ENCODE data around the gene NPHS1.
A peak's percentile ranks its signal among the peaks of the same experiment; 100 is the strongest.

GRCh38 chr19:35811317-35812219 is 40.7 kb downstream of the NPHS1 start:
- TF ChIP-seq FOXA1 (IDR thresholded peaks at IDR 0.05) (no peak), ZBTB33 (IDR thresholded peaks at IDR 0.05) (no peak), ATF3 (IDR thresholded peaks at IDR 0.05) (no peak), SP1 (IDR thresholded peaks at IDR 0.05) (no peak), GABPA (IDR thresholded peaks at IDR 0.05 in 1 of 2, conservative IDR thresholded peaks at IDR 0.05 in 1 of 2) (no peak), YY1 (IDR thresholded peaks at IDR 0.05) (no peak), TAF1 (conservative IDR thresholded peaks at IDR 0.05) (no peak), RAD21 (IDR thresholded peaks at IDR 0.05) (no peak), NR2F2 (IDR thresholded peaks at IDR 0.05) (no peak), RXRA (IDR thresholded peaks at IDR 0.05) (peak; percentile 48 to 59), JUND (IDR thresholded peaks at IDR 0.05) (no peak)
- TF ChIP-seq, protein P1, sequence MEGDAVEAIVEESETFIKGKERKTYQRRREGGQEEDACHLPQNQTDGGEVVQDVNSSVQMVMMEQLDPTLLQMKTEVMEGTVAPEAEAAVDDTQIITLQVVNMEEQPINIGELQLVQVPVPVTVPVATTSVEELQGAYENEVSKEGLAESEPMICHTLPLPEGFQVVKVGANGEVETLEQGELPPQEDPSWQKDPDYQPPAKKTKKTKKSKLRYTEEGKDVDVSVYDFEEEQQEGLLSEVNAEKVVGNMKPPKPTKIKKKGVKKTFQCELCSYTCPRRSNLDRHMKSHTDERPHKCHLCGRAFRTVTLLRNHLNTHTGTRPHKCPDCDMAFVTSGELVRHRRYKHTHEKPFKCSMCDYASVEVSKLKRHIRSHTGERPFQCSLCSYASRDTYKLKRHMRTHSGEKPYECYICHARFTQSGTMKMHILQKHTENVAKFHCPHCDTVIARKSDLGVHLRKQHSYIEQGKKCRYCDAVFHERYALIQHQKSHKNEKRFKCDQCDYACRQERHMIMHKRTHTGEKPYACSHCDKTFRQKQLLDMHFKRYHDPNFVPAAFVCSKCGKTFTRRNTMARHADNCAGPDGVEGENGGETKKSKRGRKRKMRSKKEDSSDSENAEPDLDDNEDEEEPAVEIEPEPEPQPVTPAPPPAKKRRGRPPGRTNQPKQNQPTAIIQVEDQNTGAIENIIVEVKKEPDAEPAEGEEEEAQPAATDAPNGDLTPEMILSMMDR (IDR thresholded peaks at IDR 0.05; ENCODE audit: low read depth, low read length, missing input control): no peak
- TF ChIP-seq, protein P2, sequence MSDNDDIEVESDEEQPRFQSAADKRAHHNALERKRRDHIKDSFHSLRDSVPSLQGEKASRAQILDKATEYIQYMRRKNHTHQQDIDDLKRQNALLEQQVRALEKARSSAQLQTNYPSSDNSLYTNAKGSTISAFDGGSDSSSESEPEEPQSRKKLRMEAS (IDR thresholded peaks at IDR 0.05): no peak
- TF ChIP-seq, protein P3, sequence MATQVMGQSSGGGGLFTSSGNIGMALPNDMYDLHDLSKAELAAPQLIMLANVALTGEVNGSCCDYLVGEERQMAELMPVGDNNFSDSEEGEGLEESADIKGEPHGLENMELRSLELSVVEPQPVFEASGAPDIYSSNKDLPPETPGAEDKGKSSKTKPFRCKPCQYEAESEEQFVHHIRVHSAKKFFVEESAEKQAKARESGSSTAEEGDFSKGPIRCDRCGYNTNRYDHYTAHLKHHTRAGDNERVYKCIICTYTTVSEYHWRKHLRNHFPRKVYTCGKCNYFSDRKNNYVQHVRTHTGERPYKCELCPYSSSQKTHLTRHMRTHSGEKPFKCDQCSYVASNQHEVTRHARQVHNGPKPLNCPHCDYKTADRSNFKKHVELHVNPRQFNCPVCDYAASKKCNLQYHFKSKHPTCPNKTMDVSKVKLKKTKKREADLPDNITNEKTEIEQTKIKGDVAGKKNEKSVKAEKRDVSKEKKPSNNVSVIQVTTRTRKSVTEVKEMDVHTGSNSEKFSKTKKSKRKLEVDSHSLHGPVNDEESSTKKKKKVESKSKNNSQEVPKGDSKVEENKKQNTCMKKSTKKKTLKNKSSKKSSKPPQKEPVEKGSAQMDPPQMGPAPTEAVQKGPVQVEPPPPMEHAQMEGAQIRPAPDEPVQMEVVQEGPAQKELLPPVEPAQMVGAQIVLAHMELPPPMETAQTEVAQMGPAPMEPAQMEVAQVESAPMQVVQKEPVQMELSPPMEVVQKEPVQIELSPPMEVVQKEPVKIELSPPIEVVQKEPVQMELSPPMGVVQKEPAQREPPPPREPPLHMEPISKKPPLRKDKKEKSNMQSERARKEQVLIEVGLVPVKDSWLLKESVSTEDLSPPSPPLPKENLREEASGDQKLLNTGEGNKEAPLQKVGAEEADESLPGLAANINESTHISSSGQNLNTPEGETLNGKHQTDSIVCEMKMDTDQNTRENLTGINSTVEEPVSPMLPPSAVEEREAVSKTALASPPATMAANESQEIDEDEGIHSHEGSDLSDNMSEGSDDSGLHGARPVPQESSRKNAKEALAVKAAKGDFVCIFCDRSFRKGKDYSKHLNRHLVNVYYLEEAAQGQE (IDR thresholded peaks at IDR 0.05): no peak

Data from liver (tissue), 3 donors.